Psoas muscle (tissue), 8 donors: ENCODE results near the gene SCUBE1. TPM values are rescaled to one million over a fixed set of nuclear protein-coding genes. Genes with fewer than 3 reads are reported as not detected.

Experiments
- ATAC-seq, 4 donors: fragments of 200-7000 bp; cut with Tn5 transposase; one replicate each; pipeline ENCODE4 v1.9.1; 2020; ENCODE audit warnings: moderate library complexity in 3 of 4, mild to moderate bottlenecking in 2 of 4
- DNase-seq, 2 donors: peaks; one replicate each; pipeline ENCODE4 v3.0.0-alpha.2; 2020
- H3K27ac ChIP-seq: fragments of 200-600 bp; one replicate; pipeline ENCODE4 v1.8.0; 2022
- H3K27me3 ChIP-seq, 3 donors: fragments of 200-600 bp in 1 of 3; one replicate each; pipeline versions ENCODE4 v1.6.1 to v1.8.0; 2013 to 2022; ENCODE audit warnings: low read length in 2 of 3, mild to moderate bottlenecking in 2 of 3, moderate library complexity in 1 of 3; ENCODE audit not compliant: insufficient read depth in 3 of 3
- H3K36me3 ChIP-seq, 2 donors: fragments of 200-600 bp in 1 of 2; one replicate each; pipeline versions ENCODE4 v1.6.1 to v1.8.0; 2013 to 2022; ENCODE audit warnings: low read depth in 1 of 2, mild to moderate bottlenecking in 1 of 2, moderate library complexity in 1 of 2; ENCODE audit not compliant: insufficient read depth in 1 of 2
- H3K4me1 ChIP-seq: fragments of 200-600 bp; one replicate; pipeline ENCODE4 v1.8.0; 2022
- H3K4me3 ChIP-seq: fragments of 200-600 bp; one replicate; pipeline ENCODE4 v1.8.0; 2022; ENCODE audit warnings: mild to moderate bottlenecking
- H3K9me3 ChIP-seq: fragments of 200-600 bp; one replicate; pipeline ENCODE4 v1.8.0; 2022
- CTCF ChIP-seq: fragments of 200-600 bp; IDR thresholded peaks from one replicate; pipeline ENCODE4 v1.8.0; 2022; ENCODE audit warnings: antibody characterized with exemption
- WGBS, 3 donors: extraction: QIAGEN DNeasy Blood & Tissue Kit; methylation state at CpG; one replicate each; pipeline versions ENCODE4 v1.1.6 to v1.1.7; 2013; 5-methylcytosine and 5-hydroxymethylcytosine counted together
- intact Hi-C, 2 donors: fragments of 100-400 bp; cut with DNase I; formaldehyde crosslinking; loops; one replicate each; pipeline versions ENCODE4 v1.11.0 to v1.14.2; 2022
- polyA plus RNA-seq, 3 donors: library from polyadenylated mRNA; stranded (reverse); fragments of 200-250 nt; gene quantifications; one replicate each; pipeline ENCODE4 v1.2.3, GENCODE V29; 2013
- total RNA-seq, 4 donors: library from RNA; stranded (reverse); fragmentation: NEBNext Ultra II Directional in 2 of 4; extraction: Animal tissue kit (Norgen Biotek cat#: 25700) in 2 of 4; gene quantifications; one replicate each; pipeline versions ENCODE4 v1.2.1 to v1.2.4, GENCODE V29; 2021 to 2023
- donor health status: healthy with polysubstance abuse.
- donor health status: DM: no; HTN: no; CAD: no; lungs with moderate emphysema.
- donor health status: Bipolar disorder and iron deficiency.
- donor health status: healthy.
- donor health status: DM: yes; HTN: yes; CAD: no.
- donor health status: DM: no; HTN: no; CAD: no.
- donor health status: DM: no; HTN: no; CAD: no.
- donor health status: DM: yes; HTN: yes; CAD: no.

SCUBE1 gene
- total and polyA plus RNA-seq, 7 donors: 0.04 to 0.19 (median 0.08) TPM

- Histone ChIP-seq H3K27me3 (peaks cover 0 to 17% (median 0%) of the 10 kb centered on the region in 3 donors), H3K9me3 (no peaks in the 10 kb centered on the region), H3K36me3 (no peaks in the 10 kb centered on the region), H3K4me3 (no peak overlapping the region), H3K27ac (no peak overlapping the region), H3K4me1 (no peaks in the 10 kb centered on the region)
- ATAC-seq: no peak
- intact Hi-C loops: no loop called here
- no peak for TF ChIP-seq CTCF
- no peak for DNase-seq
- WGBS, 3 donors: 94 to 95% (median 94%) methylated on average over 12 of the region's 12 CpGs
These were observed 43.4 kb downstream of the SCUBE1 start for GRCh38 chr22:43299736-43300135.

GRCh38 chr22:43298062-43298801 is 44.9 kb downstream of the SCUBE1 start:
- ATAC-seq (peak in 1 of 4 donors; percentile 35), DNase-seq (peak in 1 of 2 donors; percentile 25)
- H3K36me3 ChIP-seq: no peaks in the 10 kb centered on the region
- H3K9me3 ChIP-seq: no peaks in the 10 kb centered on the region
- no peak overlapping the region for H3K27ac ChIP-seq
- WGBS, 3 donors: 74 to 80% (median 76%) methylated on average over 18 of the region's 18 CpGs
- intact Hi-C loops: no loop called here
- H3K4me1 ChIP-seq: no peaks in the 10 kb centered on the region
- H3K27me3 ChIP-seq: peaks cover 0 to 11% (median 0%) of the 10 kb centered on the region in 3 donors
- TF ChIP-seq CTCF: no peak
- no peak overlapping the region for H3K4me3 ChIP-seq

GRCh38 chr22:43297270-43298061 is 45.7 kb downstream of the SCUBE1 start:
- Histone ChIP-seq H3K27ac (no peak overlapping the region), H3K4me3 (no peak overlapping the region), H3K36me3 (no peaks in the 10 kb centered on the region), H3K4me1 (no peaks in the 10 kb centered on the region), H3K9me3 (no peaks in the 10 kb centered on the region), H3K27me3 (peaks cover 0 to 8% (median 0%) of the 10 kb centered on the region in 3 donors)
- WGBS, 3 donors: 65 to 83% (median 73%) methylated on average over 18 of the region's 18 CpGs
- peak in 1 of 2 donors; percentile 31 for DNase-seq
- intact Hi-C loops: no loop called here
- no peak for ATAC-seq
- TF ChIP-seq CTCF: no peak

GRCh38 chr22:43296276-43296902 is 46.8 kb downstream of the SCUBE1 start:
- DNase-seq (no peak), ATAC-seq (no peak)
- intact Hi-C loops: no loop called here
- Histone ChIP-seq H3K4me1 (no peaks in the 10 kb centered on the region), H3K27ac (no peak overlapping the region), H3K36me3 (no peaks in the 10 kb centered on the region), H3K4me3 (no peak overlapping the region), H3K27me3 (peaks cover 0 to 7% (median 0%) of the 10 kb centered on the region in 3 donors), H3K9me3 (no peaks in the 10 kb centered on the region)
- 56 to 61% (median 59%) methylated on average over 15 to 16 of the region's 16 CpGs for WGBS, 3 donors
- TF ChIP-seq CTCF: no peak
